DMS114 treated with DMSO at 0.1 percent for 48 hours (cell line): Measurements from ENCODE around the gene NSMCE4A.
"Not testable (repeated sequence)": the region's sequence is repeated elsewhere in the genome, so short reads cannot be mapped to it uniquely, and the experiment has no call there.

Experiments
- DNase-seq: peaks from one replicate; lab custom pipeline; 2025; ENCODE audit not compliant: unreplicated experiment; lab: John Stamatoyannopoulos, UW

Gene NSMCE4A, protein sequence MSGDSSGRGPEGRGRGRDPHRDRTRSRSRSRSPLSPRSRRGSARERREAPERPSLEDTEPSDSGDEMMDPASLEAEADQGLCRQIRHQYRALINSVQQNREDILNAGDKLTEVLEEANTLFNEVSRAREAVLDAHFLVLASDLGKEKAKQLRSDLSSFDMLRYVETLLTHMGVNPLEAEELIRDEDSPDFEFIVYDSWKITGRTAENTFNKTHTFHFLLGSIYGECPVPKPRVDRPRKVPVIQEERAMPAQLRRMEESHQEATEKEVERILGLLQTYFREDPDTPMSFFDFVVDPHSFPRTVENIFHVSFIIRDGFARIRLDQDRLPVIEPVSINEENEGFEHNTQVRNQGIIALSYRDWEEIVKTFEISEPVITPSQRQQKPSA

GRCh38 chr10:121974535-121975294 lies at the start of gene NSMCE4A:
NSMCE4A (minus strand) TSS chr10:121975217; CDS start chr10:121975165, 52 bp downstream.
- DNase-seq, result peak; percentile 46

- not testable (repeated sequence) for DNase-seq
Measured at GRCh38 chr10:122023257-122023656, 48.2 kb upstream of the NSMCE4A start.

DNA sequence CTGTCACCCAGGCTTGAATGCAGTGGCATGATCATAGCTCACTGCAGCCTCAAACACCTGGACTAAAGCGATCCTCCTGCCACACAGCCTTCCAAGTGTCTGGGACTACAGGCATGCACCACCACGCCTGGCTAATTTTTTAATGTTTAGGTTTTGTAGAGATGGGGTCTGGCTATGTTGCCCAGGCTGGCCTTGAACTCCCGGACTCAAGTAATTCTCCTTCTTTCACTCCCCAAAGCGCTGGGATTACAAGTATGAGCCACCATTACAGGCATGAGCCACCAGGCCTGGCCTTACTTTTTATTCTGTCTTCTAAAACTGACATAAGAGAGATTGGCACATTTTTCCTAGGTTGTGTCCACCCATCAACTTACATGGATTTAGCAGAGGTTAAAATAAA lies 47.3 kb upstream of the NSMCE4A start:
- no peak for DNase-seq

- DNase-seq, result no peak
Measured at GRCh38 chr10:122021828-122022227, 46.8 kb upstream of the NSMCE4A start.

- DNase-seq, result no peak
Measured at GRCh38 chr10:122021379-122021778, 46.4 kb upstream of the NSMCE4A start.

GRCh38 chr10:122020226-122020625 lies 45.2 kb upstream of the NSMCE4A start:
- DNase-seq, result no peak

DNA sequence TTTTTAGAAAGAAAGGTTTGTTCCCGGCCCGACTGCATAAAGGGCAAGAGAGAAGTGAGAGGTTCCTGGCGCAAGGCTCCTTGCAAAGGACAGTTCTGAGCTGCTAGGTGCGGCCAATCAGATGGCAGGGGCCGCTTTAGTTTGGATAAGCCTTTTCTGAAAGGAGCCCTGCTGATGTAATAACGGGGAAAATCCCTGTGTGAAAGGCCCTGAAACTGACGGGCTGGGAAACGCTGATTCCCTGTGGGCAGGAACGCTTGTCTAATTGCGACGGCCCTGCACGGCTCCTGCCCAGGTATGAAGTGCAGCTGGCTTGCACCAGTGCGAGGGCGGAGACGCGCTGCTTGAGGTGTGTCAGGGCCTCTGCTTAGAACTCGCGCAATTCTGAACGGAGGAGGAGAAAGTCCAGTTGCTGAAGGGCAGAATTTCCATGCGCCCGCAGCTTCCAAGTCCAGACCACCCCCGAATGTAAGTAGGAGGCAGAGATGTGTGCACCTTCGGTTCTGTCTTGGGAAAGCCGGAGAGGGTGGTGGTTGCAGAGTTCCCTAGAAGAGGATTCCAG lies 44.5 kb upstream of the NSMCE4A start:
- DNase-seq, result no peak

- DNase-seq, result no peak
Measured at GRCh38 chr10:122018951-122019413, 44.0 kb upstream of the NSMCE4A start.

- no peak for DNase-seq
Measured at GRCh38 chr10:122018491-122018890, 43.5 kb upstream of the NSMCE4A start.

- DNase-seq, result not testable (repeated sequence)
Measured at GRCh38 chr10:122017926-122018325, 42.9 kb upstream of the NSMCE4A start.

- DNase-seq, result no peak
Measured at GRCh38 chr10:122014652-122015248, 39.7 kb upstream of the NSMCE4A start.

DNA sequence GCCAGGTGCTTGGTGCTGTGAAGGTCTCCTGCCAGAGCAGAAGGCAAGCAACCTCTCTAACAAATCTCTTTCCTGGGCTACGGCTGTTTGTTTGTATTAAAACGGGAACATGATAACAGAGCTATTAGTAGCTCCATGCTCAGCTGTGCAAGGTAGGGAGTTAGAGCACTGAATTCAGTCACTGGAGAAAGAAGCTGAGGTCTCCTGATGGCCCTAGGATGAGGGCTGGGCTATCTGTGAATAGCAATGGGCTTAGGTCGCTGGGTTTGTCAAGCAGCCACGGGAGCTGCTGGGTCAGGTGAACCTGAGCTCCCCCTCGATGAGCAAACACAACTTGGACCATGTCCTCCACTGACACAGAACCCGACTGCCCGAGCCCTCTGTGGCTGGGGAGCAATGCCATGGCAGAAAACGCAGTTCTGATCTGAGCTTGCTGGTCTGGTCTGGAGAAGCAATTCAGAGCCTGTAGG lies 38.3 kb upstream of the NSMCE4A start:
- no peak for DNase-seq

DNA sequence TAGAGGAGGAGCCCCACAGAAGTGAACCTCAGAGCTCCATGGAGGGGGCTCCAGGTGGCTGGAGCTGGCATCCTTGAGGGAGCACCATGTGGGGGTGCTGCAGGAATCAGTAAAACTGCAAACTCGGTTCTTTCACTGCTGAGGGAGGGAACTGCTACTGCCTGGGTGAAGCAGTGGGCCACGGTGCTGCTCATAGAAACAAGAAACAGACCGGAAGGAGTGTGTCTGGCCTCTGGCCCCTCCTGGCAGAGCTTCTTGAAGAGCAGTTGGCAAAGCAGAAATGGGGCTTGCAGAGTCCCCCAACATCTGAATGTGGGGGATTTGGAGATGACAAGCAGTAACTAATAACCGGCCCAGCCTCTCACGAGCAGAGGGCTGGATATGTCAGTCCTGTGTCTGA lies 37.7 kb upstream of the NSMCE4A start:
- no peak for DNase-seq

DNA sequence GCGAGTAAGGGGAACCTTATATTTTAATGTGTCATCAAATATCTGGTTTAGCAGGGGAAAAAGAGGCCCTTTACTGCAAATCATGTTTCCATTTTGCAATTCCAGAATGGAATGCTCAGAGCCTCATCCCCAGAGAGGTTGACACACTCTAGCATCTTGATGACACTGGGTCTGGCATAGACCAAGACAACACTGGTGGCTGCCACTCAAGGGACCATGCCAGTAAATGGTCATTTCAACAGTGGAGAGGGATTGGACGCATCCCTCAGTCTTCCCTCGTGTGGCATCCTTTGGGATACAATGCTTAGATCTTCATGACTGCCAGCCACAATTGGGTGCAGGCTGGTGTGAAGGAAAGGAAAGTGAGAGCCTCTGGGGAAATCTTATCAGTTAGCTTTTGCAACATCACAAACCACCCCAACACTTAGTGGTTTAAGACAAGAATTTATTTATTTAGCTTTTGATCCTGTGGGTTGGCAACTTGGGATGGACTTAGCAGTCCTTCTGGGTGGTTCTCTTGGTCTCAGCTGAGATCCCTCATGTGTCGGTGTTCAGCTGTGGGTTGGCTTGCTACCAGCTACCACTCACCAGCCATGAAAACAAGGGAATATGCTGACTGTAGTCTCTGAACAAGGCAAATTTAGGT lies 35.5 kb upstream of the NSMCE4A start:
- DNase-seq, result no peak

- DNase-seq, result no peak
Measured at GRCh38 chr10:122007415-122007814, 32.4 kb upstream of the NSMCE4A start.

- DNase-seq, result no peak
Measured at GRCh38 chr10:122001698-122002097, 26.7 kb upstream of the NSMCE4A start.

DNA sequence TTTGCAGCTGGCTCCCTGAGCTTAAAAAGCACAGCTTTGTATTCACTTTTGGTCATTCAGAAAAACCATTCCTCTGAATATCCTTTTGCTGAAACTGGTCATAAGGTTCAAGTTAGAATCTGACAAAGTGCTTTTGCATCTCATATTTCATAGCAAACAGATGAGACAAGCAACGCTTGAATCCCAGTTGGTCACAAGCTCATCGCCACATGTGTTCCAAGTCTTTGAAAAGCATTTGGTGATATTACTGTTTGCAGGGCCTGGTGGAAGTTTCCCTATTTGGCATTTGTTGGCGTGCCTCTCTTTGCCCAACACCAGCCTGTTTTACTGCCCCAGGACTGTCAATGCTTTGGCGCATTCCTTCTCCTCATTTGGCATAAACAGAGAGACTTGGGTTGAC lies 24.3 kb upstream of the NSMCE4A start:
- DNase-seq, result no peak

DNA sequence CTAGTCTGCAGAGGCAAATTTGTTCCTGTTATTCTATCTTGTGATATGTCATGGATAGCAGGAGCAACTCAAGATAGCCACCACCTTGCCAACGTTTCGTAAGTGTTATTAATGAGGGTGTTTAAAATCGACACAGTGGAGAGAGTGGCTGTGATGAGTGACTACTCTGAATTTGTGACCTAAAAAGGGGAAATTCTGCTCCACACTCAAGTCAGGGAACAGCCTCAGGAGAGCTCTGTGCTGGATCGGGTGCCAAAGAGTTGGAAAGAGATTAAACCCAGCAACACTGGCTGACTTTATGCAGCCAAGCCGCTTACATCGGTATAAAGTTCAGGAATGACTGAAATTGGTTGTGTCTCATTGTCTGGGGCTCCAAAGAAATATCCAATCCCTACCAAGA lies 23.4 kb upstream of the NSMCE4A start:
- DNase-seq, result no peak

DNA sequence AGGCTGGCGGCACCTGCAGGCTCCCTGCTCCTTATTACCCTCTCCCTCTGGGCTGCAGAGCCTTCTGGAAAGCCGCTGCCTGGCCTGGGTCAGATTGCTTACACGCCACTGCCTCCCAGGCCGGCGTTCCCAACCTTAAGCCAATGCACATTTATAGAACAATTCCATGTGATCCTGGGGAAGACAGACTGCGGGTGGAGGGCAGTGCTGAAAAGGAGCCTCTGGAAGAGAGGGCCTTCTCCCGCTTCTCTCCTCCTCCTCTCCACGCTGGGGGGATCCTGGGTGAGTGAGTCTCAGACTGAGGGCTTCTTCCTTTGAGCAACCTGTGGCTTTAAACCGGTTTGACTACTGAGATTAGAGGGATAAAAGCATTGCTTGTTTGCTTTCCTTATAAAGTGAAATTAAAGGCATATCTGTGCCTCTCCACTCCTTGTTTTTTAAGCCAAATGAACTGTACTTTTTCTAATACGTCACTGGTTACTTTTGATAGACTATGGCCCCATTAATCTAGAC lies 19.5 kb upstream of the NSMCE4A start:
- DNase-seq, result no peak

- DNase-seq, result not testable (repeated sequence)
Measured at GRCh38 chr10:121991727-121992126, 16.7 kb upstream of the NSMCE4A start.
